IMR-90 (cell line): ENCODE results near the gene UBAC1. TPM values are rescaled to one million over a fixed set of nuclear protein-coding genes. Genes with fewer than 3 reads are reported as not detected.

Experiments used
- ATAC-seq: fragments of 200-7000 bp; cut with Tn5 transposase; 2 replicates; pipeline ENCODE4 v1.9.1; 2020; ENCODE audit warnings: low read depth, mild to moderate bottlenecking, moderate library complexity
- BruUV-seq: library from RNA; stranded (reverse); fragments of 400-500 nt; replicated peaks from 2 replicates; lab custom pipeline; 2021; lab: Mats Ljungman, UMichigan
- CTCF ChIA-PET: fragments of 300-600 bp; formaldehyde crosslinking; extraction: SDS; loops from one replicate; lab custom pipeline; 2021; ENCODE audit warnings: antibody characterized with exemption; lab: Yijun Ruan, JAX
- POLR2A ChIA-PET: fragments of 300-600 bp; sonication (Branson Sonifier 250); formaldehyde crosslinking; loops from one replicate; lab custom pipeline; 2022; ENCODE audit warnings: antibody characterized with exemption; ENCODE audit not compliant: unreplicated experiment; lab: Charles Lee
- DNase-seq: peaks from one replicate; pipeline ENCODE4 v3.0.0; 2013
- H2AFZ ChIP-seq: replicated peaks from 2 replicates; pipeline ENCODE3; 2013; ENCODE audit warnings: low read length, mild to moderate bottlenecking; ENCODE audit not compliant: poor library complexity
- H2AK5ac ChIP-seq: 2 replicates; pipeline ENCODE4 v1.6.1; 2013; ENCODE audit warnings: low read depth, low read length, inconsistent platforms
- H2AK9ac ChIP-seq: replicated peaks from 2 replicates; pipeline ENCODE3; 2013; ENCODE audit warnings: mild to moderate bottlenecking, low read depth, low read length, moderate library complexity; ENCODE audit not compliant: poor library complexity
- H2BK120ac ChIP-seq: 2 replicates; pipeline ENCODE4 v1.6.1; 2013; ENCODE audit warnings: low read depth, low read length, inconsistent platforms
- H2BK15ac ChIP-seq: 3 replicates; pipeline ENCODE4 v1.6.1; 2013; ENCODE audit warnings: low read depth, low read length, inconsistent platforms
- H2BK20ac ChIP-seq: 2 replicates; pipeline ENCODE4 v1.6.1; 2013; ENCODE audit warnings: low read depth, mild to moderate bottlenecking, inconsistent platforms, low read length, moderate library complexity
- H2BK5ac ChIP-seq: 2 replicates; pipeline ENCODE4 v1.6.1; 2013; ENCODE audit warnings: mild to moderate bottlenecking, low read depth, low read length, inconsistent platforms; ENCODE audit not compliant: poor library complexity, severe bottlenecking
- H3K14ac ChIP-seq: replicated peaks from 2 replicates; pipeline ENCODE4 v1.6.1; 2013; ENCODE audit warnings: low read depth, low read length, inconsistent platforms
- H3K18ac ChIP-seq: 2 replicates; pipeline ENCODE4 v1.6.1; 2013; ENCODE audit warnings: low read depth, low read length, control low read depth
- H3K23ac ChIP-seq: 2 replicates; pipeline ENCODE4 v1.6.1; 2013; ENCODE audit warnings: low read depth, low read length, inconsistent platforms
- H3K27ac ChIP-seq: 2 replicates; pipeline ENCODE4 v1.5.1; 2013; ENCODE audit warnings: mild to moderate bottlenecking, control low read depth, low read length; ENCODE audit not compliant: insufficient read depth
- H3K27me3 ChIP-seq: 2 replicates; pipeline ENCODE4 v1.6.1; 2013; ENCODE audit warnings: low read length; ENCODE audit not compliant: control insufficient read depth, insufficient read depth
- H3K36me3 ChIP-seq: 2 replicates; pipeline ENCODE4 v1.6.1; 2013; ENCODE audit warnings: low read length, mixed read lengths; ENCODE audit not compliant: control insufficient read depth, insufficient read depth
- H3K4ac ChIP-seq: 2 replicates; pipeline ENCODE4 v1.6.1; 2013; ENCODE audit warnings: low read depth, low read length, inconsistent platforms
- H3K4me1 ChIP-seq: 2 replicates; pipeline ENCODE4 v1.6.1; 2013; ENCODE audit warnings: low read length, mixed read lengths; ENCODE audit not compliant: control insufficient read depth, insufficient read depth
- H3K4me2 ChIP-seq: 2 replicates; pipeline ENCODE4 v1.6.1; 2013; ENCODE audit warnings: low read depth, mild to moderate bottlenecking, control low read depth, low read length, moderate library complexity
- H3K4me3 ChIP-seq: 2 replicates; pipeline ENCODE4 v1.5.1; 2013; ENCODE audit warnings: low read depth, mild to moderate bottlenecking, control low read depth, low read length, moderate library complexity; ENCODE audit not compliant: insufficient read depth
- H3K56ac ChIP-seq: 2 replicates; pipeline ENCODE4 v1.6.1; 2013; ENCODE audit warnings: low read length, inconsistent platforms; ENCODE audit not compliant: insufficient read depth; ENCODE audit errors: extremely low read depth
- H3K79me1 ChIP-seq, 2 experiments: 2 replicates each; pipeline ENCODE4 v1.6.1; 2013; ENCODE audit warnings: low read length in 2 of 2, inconsistent platforms in 1 of 2, low read depth in 1 of 2
- H3K9ac ChIP-seq: 2 replicates; pipeline ENCODE4 v1.6.1; 2013; ENCODE audit warnings: low read depth, low read length, control low read depth
- H3K9me1 ChIP-seq: 2 replicates; pipeline ENCODE4 v1.6.1; 2013; ENCODE audit warnings: low read length, inconsistent platforms; ENCODE audit not compliant: insufficient read depth
- H3K9me3 ChIP-seq: 2 replicates; pipeline ENCODE4 v1.6.1; 2013; ENCODE audit warnings: low read length; ENCODE audit not compliant: control insufficient read depth, insufficient read depth
- H4K20me1 ChIP-seq: 2 replicates; pipeline ENCODE4 v1.6.1; 2013; ENCODE audit warnings: low read length, inconsistent platforms; ENCODE audit not compliant: insufficient read depth
- H4K5ac ChIP-seq: 2 replicates; pipeline ENCODE4 v1.6.1; 2013; ENCODE audit warnings: mild to moderate bottlenecking, low read depth, low read length, control low read depth
- H4K8ac ChIP-seq, 2 experiments: 2 replicates each; pipeline ENCODE4 v1.6.1; 2013; ENCODE audit warnings: low read depth in 2 of 2, low read length in 2 of 2, control low read depth in 1 of 2, inconsistent platforms in 1 of 2
- H4K91ac ChIP-seq: 2 replicates; pipeline ENCODE4 v1.6.1; 2013; ENCODE audit warnings: low read depth, low read length, inconsistent platforms; ENCODE audit not compliant: insufficient read depth
- BHLHE40 ChIP-seq: fragments of 150-350 bp; IDR thresholded peaks from 2 replicates; pipeline ENCODE4 v1.6.1; 2016; ENCODE audit warnings: mild to moderate bottlenecking, low read depth, low read length
- CEBPB ChIP-seq: IDR thresholded peaks from 2 replicates; pipeline ENCODE4 v1.6.1; 2012; ENCODE audit warnings: low read depth, low read length, improper control_type of control experiment
- CHD1 ChIP-seq: IDR thresholded peaks from 2 replicates; pipeline ENCODE4 v1.6.1; 2012; ENCODE audit warnings: low read depth, low read length, improper control_type of control experiment
- FOS ChIP-seq: fragments of 150-350 bp; IDR thresholded peaks from 2 replicates; pipeline ENCODE4 v1.6.1; 2016; ENCODE audit warnings: low read depth, low read length
- MAFK ChIP-seq: IDR thresholded peaks from 2 replicates; pipeline ENCODE4 v1.6.1; 2012; ENCODE audit warnings: low read depth, low read length, improper control_type of control experiment
- MAZ ChIP-seq: IDR thresholded peaks from 2 replicates; pipeline ENCODE4 v1.6.1; 2012; ENCODE audit warnings: low read depth, mild to moderate bottlenecking, low read length, improper control_type of control experiment, moderate library complexity, borderline replicate concordance
- MXI1 ChIP-seq: IDR thresholded peaks from 2 replicates; pipeline ENCODE4 v1.6.1; 2012; ENCODE audit warnings: low read depth, mild to moderate bottlenecking, low read length, moderate library complexity, borderline replicate concordance
- POLR2A ChIP-seq: IDR thresholded peaks from 2 replicates; pipeline ENCODE4 v1.6.1; 2012; ENCODE audit warnings: mild to moderate bottlenecking, low read depth, low read length
- RAD21 ChIP-seq: IDR thresholded peaks from 2 replicates; pipeline ENCODE4 v1.6.1; 2012; ENCODE audit warnings: low read length, improper control_type of control experiment
- RCOR1 ChIP-seq: IDR thresholded peaks from 2 replicates; pipeline ENCODE4 v1.6.1; 2012; ENCODE audit warnings: mild to moderate bottlenecking, low read length, improper control_type of control experiment; ENCODE audit not compliant: insufficient replicate concordance
- RFX5 ChIP-seq: IDR thresholded peaks from 2 replicates; pipeline ENCODE4 v1.8.0; 2012; ENCODE audit warnings: low read depth, mild to moderate bottlenecking, low read length, moderate library complexity
- SMC3 ChIP-seq: fragments of 150-350 bp; IDR thresholded peaks from 2 replicates; pipeline ENCODE4 v1.6.1; 2016; ENCODE audit warnings: low read depth, mild to moderate bottlenecking, antibody characterized with exemption, low read length, moderate library complexity
- WGBS, 2 experiments: methylation state at CpG; one replicate each; pipeline versions ENCODE4 v1.1.5 to v1.1.7; 2013; ENCODE audit warnings: missing lambda C conversion rate in 2 of 2; ENCODE audit not compliant: insufficient read length in 1 of 2; ENCODE audit errors: extremely low coverage in 2 of 2; 5-methylcytosine and 5-hydroxymethylcytosine counted together
- dilution Hi-C: fragments of 300-500 bp; cut with HindIII; formaldehyde crosslinking; loops from one replicate; pipeline ENCODE4 v1.14.3; 2018; ENCODE audit warnings: low sequenced_read_pairs; ENCODE audit not compliant: unreplicated experiment
- in situ Hi-C: fragments of 300-500 bp; cut with MboI; formaldehyde crosslinking; loops from 3 replicates; pipeline ENCODE4 v1.14.3; 2019; ENCODE audit warnings: low sequenced_read_pairs, inconsistent platforms, mixed read lengths
- intact Hi-C: fragments of 100-400 bp; cut with micrococcal nuclease; formaldehyde crosslinking; loops from 2 replicates; pipeline ENCODE4 v1.10.0; 2022
- polyA plus RNA-seq, 3 experiments: library from polyadenylated mRNA; depleted of rRNA; stranded (reverse); fragments of >200 nt; gene quantifications; 2 replicates each; pipeline ENCODE4 v1.2.3, GENCODE V29; 2012; ENCODE audit warnings: low replicate concordance in 1 of 3
- total RNA-seq: library from RNA; depleted of rRNA; stranded (reverse); fragments of >200 nt; gene quantifications from 2 replicates; pipeline ENCODE4 v1.2.3, GENCODE V29; 2012
- TF ChIP-seq, protein P1 (sequence below): fragments of 150-350 bp; IDR thresholded peaks from 2 replicates; pipeline ENCODE4 v1.6.1; 2017; ENCODE audit warnings: mild to moderate bottlenecking, antibody characterized with exemption, low read length, low read depth
- TF ChIP-seq, protein P2 (sequence below): fragments of 150-350 bp; IDR thresholded peaks from 2 replicates; pipeline ENCODE4 v1.6.1; 2016; ENCODE audit warnings: low read depth, mild to moderate bottlenecking, low read length, moderate library complexity, borderline replicate concordance

Gene UBAC1
- total and polyA plus RNA-seq, 2 of the 4 experiments (the other 2 are of a cell fraction), result 25.3 to 33.9 TPM

DNA sequence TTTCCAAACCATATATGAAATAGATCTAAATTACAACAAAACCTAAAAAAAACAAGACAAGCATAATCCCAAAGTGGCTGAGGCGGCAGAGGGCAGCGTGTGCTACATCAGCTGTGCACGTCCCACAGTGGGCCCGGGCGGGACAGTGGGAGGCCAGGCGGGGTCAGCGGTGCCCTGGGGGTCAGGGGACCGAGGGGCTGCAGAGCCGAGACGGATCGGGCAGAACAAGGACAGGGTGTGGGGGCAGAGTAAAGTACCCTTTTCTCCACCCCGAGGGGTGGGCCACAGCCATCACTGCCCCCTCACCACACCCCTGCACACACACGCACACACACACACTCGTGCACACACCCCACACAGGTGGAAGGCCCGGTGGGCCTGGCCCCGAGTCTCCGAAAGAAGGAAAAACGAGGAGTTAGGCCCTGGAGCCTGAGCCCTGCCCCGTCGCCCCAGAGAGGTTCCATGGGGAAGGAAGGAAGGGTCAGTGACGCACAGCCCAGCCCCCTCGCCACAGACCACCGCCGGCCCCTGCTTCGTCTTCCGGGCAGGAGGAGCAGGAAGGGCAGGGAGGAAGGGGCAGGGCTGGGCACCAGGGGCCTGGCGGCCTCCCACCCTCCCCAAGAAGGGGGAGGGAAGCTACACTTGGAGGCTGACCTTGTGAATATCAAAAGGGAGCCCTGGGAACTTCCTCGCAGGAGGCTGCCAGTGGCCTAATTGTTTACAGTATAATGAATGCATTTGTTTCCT is 49.6 kb upstream of the UBAC1 start:
- H4K8ac ChIP-seq, result no peak overlapping the region
- H3K79me1 ChIP-seq, result peaks cover 9 to 47% of the 10 kb centered on the region in 2 experiments
- no peak overlapping the region for H3K4me3 ChIP-seq
- no peak overlapping the region for H3K56ac ChIP-seq
- no peaks in the 10 kb centered on the region for H3K27me3 ChIP-seq
- H2BK15ac ChIP-seq, result no peak overlapping the region
- no peak overlapping the region for H4K91ac ChIP-seq
- DNase-seq (no peak), ATAC-seq (no peak)
- H2AK5ac ChIP-seq, result no peak overlapping the region
- no peak overlapping the region for H2BK20ac ChIP-seq
- H2BK120ac ChIP-seq, result no peak overlapping the region
- no peak overlapping the region for H3K4ac ChIP-seq
- BruUV-seq, result no TSS peak
- dilution Hi-C loops (no loop called here), intact Hi-C loops (no loop called here), in situ Hi-C loops (no loop called here)
- no peak overlapping the region for H3K4me2 ChIP-seq
- peak overlapping the region; percentile 34 for H2AFZ ChIP-seq
- H3K9me3 ChIP-seq, result no peaks in the 10 kb centered on the region
- H4K20me1 ChIP-seq, result peaks cover 14% of the 10 kb centered on the region; the same call in 1 of the 2 replicates
- TF ChIP-seq BHLHE40, result no peak
- TF ChIP-seq POLR2A, result no peak
- TF ChIP-seq MAZ, result no peak
- TF ChIP-seq CEBPB, result no peak
- TF ChIP-seq CHD1, result no peak
- TF ChIP-seq MAFK, result no peak
- TF ChIP-seq RFX5, result no peak
- TF ChIP-seq FOS, result no peak
- no peak for TF ChIP-seq RCOR1
- TF ChIP-seq, protein P1, sequence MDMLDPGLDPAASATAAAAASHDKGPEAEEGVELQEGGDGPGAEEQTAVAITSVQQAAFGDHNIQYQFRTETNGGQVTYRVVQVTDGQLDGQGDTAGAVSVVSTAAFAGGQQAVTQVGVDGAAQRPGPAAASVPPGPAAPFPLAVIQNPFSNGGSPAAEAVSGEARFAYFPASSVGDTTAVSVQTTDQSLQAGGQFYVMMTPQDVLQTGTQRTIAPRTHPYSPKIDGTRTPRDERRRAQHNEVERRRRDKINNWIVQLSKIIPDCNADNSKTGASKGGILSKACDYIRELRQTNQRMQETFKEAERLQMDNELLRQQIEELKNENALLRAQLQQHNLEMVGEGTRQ, result no peak
- TF ChIP-seq RAD21, result no peak
- TF ChIP-seq, protein P2, sequence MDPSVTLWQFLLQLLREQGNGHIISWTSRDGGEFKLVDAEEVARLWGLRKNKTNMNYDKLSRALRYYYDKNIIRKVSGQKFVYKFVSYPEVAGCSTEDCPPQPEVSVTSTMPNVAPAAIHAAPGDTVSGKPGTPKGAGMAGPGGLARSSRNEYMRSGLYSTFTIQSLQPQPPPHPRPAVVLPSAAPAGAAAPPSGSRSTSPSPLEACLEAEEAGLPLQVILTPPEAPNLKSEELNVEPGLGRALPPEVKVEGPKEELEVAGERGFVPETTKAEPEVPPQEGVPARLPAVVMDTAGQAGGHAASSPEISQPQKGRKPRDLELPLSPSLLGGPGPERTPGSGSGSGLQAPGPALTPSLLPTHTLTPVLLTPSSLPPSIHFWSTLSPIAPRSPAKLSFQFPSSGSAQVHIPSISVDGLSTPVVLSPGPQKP, result no peak
- TF ChIP-seq MXI1, result no peak
- no peak for TF ChIP-seq SMC3
- H3K27ac ChIP-seq, result no peak overlapping the region
- no peak overlapping the region for H4K5ac ChIP-seq
- CTCF ChIA-PET, result no interaction called here
- POLR2A ChIA-PET, result no interaction called here
- no peak overlapping the region for H3K14ac ChIP-seq
- H2BK5ac ChIP-seq, result no peak overlapping the region
- no peak overlapping the region for H3K18ac ChIP-seq
- H2AK9ac ChIP-seq, result no peak overlapping the region
- no peak overlapping the region for H3K23ac ChIP-seq
- H3K9me1 ChIP-seq, result peaks cover 12% of the 10 kb centered on the region
- peaks cover 25% of the 10 kb centered on the region for H3K36me3 ChIP-seq
- 97% methylated on average over 7 of the region's 28 CpGs; no CpG with 5 or more reads in 1 of the 2 experiments for WGBS, 2 experiments
- peaks cover 23% of the 10 kb centered on the region for H3K4me1 ChIP-seq
- no peak overlapping the region for H3K9ac ChIP-seq
